PC-9 (cell line): ENCODE measurements around the gene TAPBP.
A peak's percentile ranks its signal among the peaks of the same experiment; 100 is the strongest.

ENCODE experiments used
- EZH2 ChIP-seq: fragments of 200-600 bp; sonication (generic); IDR thresholded peaks from 2 replicates; pipeline ENCODE4 v1.8.0; 2017; ENCODE audit warnings: antibody characterized with exemption, low read depth
- TF ChIP-seq, protein P1 (sequence below): fragments of 200-600 bp; sonication (generic); conservative IDR thresholded peaks from 2 replicates; pipeline ENCODE4 v1.6.1; 2017; ENCODE audit warnings: mixed run types, antibody characterized with exemption, mild to moderate bottlenecking, moderate library complexity

GRCh38 chr6:33276864-33277662 lies 36.8 kb downstream of the TAPBP start, which contains the start of gene B3GALT4:
- no peak for TF ChIP-seq EZH2
- TF ChIP-seq, protein P1, sequence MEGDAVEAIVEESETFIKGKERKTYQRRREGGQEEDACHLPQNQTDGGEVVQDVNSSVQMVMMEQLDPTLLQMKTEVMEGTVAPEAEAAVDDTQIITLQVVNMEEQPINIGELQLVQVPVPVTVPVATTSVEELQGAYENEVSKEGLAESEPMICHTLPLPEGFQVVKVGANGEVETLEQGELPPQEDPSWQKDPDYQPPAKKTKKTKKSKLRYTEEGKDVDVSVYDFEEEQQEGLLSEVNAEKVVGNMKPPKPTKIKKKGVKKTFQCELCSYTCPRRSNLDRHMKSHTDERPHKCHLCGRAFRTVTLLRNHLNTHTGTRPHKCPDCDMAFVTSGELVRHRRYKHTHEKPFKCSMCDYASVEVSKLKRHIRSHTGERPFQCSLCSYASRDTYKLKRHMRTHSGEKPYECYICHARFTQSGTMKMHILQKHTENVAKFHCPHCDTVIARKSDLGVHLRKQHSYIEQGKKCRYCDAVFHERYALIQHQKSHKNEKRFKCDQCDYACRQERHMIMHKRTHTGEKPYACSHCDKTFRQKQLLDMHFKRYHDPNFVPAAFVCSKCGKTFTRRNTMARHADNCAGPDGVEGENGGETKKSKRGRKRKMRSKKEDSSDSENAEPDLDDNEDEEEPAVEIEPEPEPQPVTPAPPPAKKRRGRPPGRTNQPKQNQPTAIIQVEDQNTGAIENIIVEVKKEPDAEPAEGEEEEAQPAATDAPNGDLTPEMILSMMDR, result peak; percentile 63
